GM12878 (cell line): ENCODE data around the gene USP34. TPM values are rescaled to one million over a fixed set of nuclear protein-coding genes. Genes with fewer than 3 reads are reported as not detected.

Experiments used
- BMI1 ChIP-seq: fragments of 450-650 bp; IDR thresholded peaks from 2 replicates; pipeline ENCODE4 v1.6.1; 2016; ENCODE audit warnings: mild to moderate bottlenecking, moderate library complexity, borderline replicate concordance
- CHD1 ChIP-seq: IDR thresholded peaks from 2 replicates; pipeline ENCODE4 v1.6.1; 2012; ENCODE audit warnings: low read depth, low read length, improper control_type of control experiment
- CREM ChIP-seq: IDR thresholded peaks from 2 replicates; pipeline ENCODE4 v1.6.1; 2014; ENCODE audit warnings: antibody characterized with exemption, low read depth
- EGR1 ChIP-seq, 2 experiments: IDR thresholded peaks; 1 replicate in 1 of 2; 2 replicates in 1 of 2; pipeline ENCODE4 v1.6.1; 2011 to 2012; ENCODE audit warnings: low read depth in 2 of 2, low read length in 2 of 2, borderline replicate concordance in 1 of 2, mild to moderate bottlenecking in 1 of 2, moderate library complexity in 1 of 2
- ETV6 ChIP-seq, 2 experiments: fragments of 450-650 bp in 1 of 2; IDR thresholded peaks in 1 of 2; conservative IDR thresholded peaks in 1 of 2; 2 replicates each; pipeline ENCODE4 v1.6.1; 2014; ENCODE audit warnings: antibody characterized with exemption in 1 of 2, borderline replicate concordance in 1 of 2, low read depth in 1 of 2, mild to moderate bottlenecking in 1 of 2, moderate library complexity in 1 of 2
- FOS ChIP-seq: IDR thresholded peaks from 3 replicates; pipeline ENCODE4 v1.6.1; 2011; ENCODE audit warnings: borderline replicate concordance; ENCODE audit not compliant: insufficient read length; ENCODE audit errors: extremely low read depth
- FOXM1 ChIP-seq: IDR thresholded peaks from 2 replicates; pipeline ENCODE4 v1.6.1; 2012; ENCODE audit warnings: low read depth, mild to moderate bottlenecking, inconsistent platforms, low read length, moderate library complexity
- GATAD2B ChIP-seq: fragments of 450-650 bp; conservative IDR thresholded peaks from 2 replicates; pipeline ENCODE4 v1.6.1; 2017; ENCODE audit warnings: low read depth, mild to moderate bottlenecking, moderate library complexity
- HCFC1 ChIP-seq: fragments of 150-350 bp; IDR thresholded peaks from 2 replicates; pipeline ENCODE4 v1.6.1; 2014; ENCODE audit warnings: low read length
- KDM1A ChIP-seq: fragments of 200-600 bp; sonication (generic); IDR thresholded peaks from 2 replicates; pipeline ENCODE4 v1.6.1; 2016; ENCODE audit warnings: borderline replicate concordance
- PAX8 ChIP-seq: fragments of 450-650 bp; IDR thresholded peaks from 2 replicates; pipeline ENCODE4 v1.6.1; 2017; ENCODE audit warnings: mild to moderate bottlenecking, moderate library complexity
- PML ChIP-seq: IDR thresholded peaks from 2 replicates; pipeline ENCODE4 v1.6.1; 2012; ENCODE audit warnings: low read length, inconsistent platforms
- RBBP5 ChIP-seq: fragments of 200-600 bp; sonication (generic); conservative IDR thresholded peaks from 2 replicates; pipeline ENCODE4 v1.6.1; 2016
- RELA ChIP-seq: fragments of 450-650 bp; IDR thresholded peaks from 2 replicates; pipeline ENCODE4 v1.8.0; 2014; ENCODE audit warnings: borderline replicate concordance; ENCODE audit not compliant: partially characterized antibody
- SMAD1 ChIP-seq: fragments of 450-650 bp; IDR thresholded peaks from 2 replicates; pipeline ENCODE4 v1.6.1; 2018; ENCODE audit warnings: mild to moderate bottlenecking, low read depth; ENCODE audit not compliant: partially characterized antibody
- STAT1 ChIP-seq: fragments of 450-650 bp; conservative IDR thresholded peaks from 2 replicates; pipeline ENCODE4 v1.6.1; 2014; ENCODE audit warnings: antibody characterized with exemption, mild to moderate bottlenecking
- TAF1 ChIP-seq: IDR thresholded peaks from 2 replicates; pipeline ENCODE4 v1.6.1; 2011; ENCODE audit warnings: mild to moderate bottlenecking, low read depth, low read length, borderline replicate concordance
- WRNIP1 ChIP-seq: IDR thresholded peaks from 2 replicates; pipeline ENCODE4 v1.6.1; 2011; ENCODE audit warnings: low read depth, low read length, improper control_type of control experiment, borderline replicate concordance
- ZNF274 ChIP-seq: IDR thresholded peaks from one replicate; pipeline ENCODE4 v1.8.0; 2011; ENCODE audit not compliant: insufficient read length, insufficient read depth
- polyA plus RNA-seq, 11 experiments: library from polyadenylated mRNA; depleted of rRNA in 4 of 11; unstranded in 6 of 11; stranded (reverse) in 5 of 11; fragments of >200 nt; fragmentation: Nextera tagmentation in 4 of 11; fragmentation: Illumina TruSeq in 1 of 11; extraction: Ambion mirVana in 4 of 11; extraction: Trizol in 1 of 11; gene quantifications; 1 replicate in 1 of 11; 2 replicates in 10 of 11; pipeline versions ENCODE4 v1.2.1 to v1.2.3, GENCODE V29; 2011 to 2016; ENCODE audit warnings: inconsistent platforms in 2 of 11, missing spikeins in 2 of 11, low read depth in 1 of 11
- total RNA-seq, 4 experiments: library from RNA; depleted of rRNA in 3 of 4; stranded (reverse); fragments of >200 nt in 3 of 4; fragmentation: Illumina TruSeq in 1 of 4; extraction: Trizol in 1 of 4; gene quantifications; 2 replicates each; pipeline versions ENCODE4 v1.2.1 to v1.2.3, GENCODE V29; 2013 to 2021
- TF ChIP-seq, protein P1 (sequence below): fragments of 450-650 bp; formaldehyde crosslinking; IDR thresholded peaks from 2 replicates; pipeline ENCODE4 v1.4.0; 2020; ENCODE audit warnings: mild to moderate bottlenecking, moderate library complexity
- TF ChIP-seq, protein P2 (sequence below): fragments of 450-650 bp; IDR thresholded peaks from 2 replicates; pipeline ENCODE4 v1.6.1; 2014; ENCODE audit warnings: mild to moderate bottlenecking
- TF ChIP-seq, protein P3 (sequence below): IDR thresholded peaks from 2 replicates; pipeline ENCODE4 v1.6.1; 2012; ENCODE audit warnings: low read depth, low read length, improper control_type of control experiment
- TF ChIP-seq, protein P4 (sequence below): fragments of 450-650 bp; conservative IDR thresholded peaks from 2 replicates; pipeline ENCODE4 v1.6.1; 2017; ENCODE audit warnings: mild to moderate bottlenecking, moderate library complexity

USP34 gene
- total and polyA plus RNA-seq, 10 of the 15 experiments (the other 5 are each of a cell fraction or from before 2014, with no cell fraction given), result 26.2 to 106 (median 62.1) TPM

DNA sequence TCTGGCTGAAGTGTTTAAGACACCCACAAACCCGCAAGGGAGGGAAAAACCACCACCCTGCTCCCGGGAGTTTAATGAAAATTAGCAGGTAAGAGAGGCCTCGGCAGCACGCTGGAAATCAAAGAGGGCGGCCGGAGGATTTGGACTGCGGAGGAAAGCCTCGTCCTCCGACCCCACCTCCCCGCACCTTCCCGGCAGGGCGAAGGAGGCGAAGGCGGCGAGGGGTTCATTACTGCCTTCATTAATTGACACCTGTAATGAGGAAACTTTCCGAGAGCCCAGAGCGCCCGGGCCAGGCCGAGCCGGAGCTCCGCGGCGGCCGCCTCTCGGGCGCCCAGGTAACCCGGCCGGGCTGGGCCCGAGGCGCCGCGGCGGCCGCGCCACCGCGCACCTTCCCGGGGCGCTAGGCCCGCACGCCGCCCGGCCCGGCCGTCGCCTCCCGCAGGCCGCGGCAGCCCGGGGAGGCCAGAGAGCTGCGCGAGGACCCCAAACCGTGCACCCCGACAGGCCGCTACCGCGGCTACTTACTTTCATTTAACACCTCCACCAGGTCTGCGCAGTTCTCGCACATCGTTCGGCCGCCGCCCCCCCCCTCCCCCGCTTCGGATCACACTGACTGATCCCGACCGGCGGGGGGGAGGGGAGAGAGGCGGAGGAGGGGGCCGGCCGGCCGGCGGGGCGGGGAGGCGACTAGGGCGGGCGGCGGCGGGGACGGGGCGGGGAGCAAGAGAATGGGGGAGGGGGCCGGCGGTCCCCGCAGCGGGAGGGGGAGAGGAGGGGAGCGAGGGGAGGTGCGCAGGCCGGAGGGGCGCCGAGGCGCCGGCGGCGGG, 550 bp downstream of the USP34 start (continued):
- TF ChIP-seq, protein P1, sequence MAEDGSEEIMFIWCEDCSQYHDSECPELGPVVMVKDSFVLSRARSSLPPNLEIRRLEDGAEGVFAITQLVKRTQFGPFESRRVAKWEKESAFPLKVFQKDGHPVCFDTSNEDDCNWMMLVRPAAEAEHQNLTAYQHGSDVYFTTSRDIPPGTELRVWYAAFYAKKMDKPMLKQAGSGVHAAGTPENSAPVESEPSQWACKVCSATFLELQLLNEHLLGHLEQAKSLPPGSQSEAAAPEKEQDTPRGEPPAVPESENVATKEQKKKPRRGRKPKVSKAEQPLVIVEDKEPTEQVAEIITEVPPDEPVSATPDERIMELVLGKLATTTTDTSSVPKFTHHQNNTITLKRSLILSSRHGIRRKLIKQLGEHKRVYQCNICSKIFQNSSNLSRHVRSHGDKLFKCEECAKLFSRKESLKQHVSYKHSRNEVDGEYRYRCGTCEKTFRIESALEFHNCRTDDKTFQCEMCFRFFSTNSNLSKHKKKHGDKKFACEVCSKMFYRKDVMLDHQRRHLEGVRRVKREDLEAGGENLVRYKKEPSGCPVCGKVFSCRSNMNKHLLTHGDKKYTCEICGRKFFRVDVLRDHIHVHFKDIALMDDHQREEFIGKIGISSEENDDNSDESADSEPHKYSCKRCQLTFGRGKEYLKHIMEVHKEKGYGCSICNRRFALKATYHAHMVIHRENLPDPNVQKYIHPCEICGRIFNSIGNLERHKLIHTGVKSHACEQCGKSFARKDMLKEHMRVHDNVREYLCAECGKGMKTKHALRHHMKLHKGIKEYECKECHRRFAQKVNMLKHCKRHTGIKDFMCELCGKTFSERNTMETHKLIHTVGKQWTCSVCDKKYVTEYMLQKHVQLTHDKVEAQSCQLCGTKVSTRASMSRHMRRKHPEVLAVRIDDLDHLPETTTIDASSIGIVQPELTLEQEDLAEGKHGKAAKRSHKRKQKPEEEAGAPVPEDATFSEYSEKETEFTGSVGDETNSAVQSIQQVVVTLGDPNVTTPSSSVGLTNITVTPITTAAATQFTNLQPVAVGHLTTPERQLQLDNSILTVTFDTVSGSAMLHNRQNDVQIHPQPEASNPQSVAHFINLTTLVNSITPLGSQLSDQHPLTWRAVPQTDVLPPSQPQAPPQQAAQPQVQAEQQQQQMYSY, result no peak
- TF ChIP-seq PAX8 (no peak), PML (no peak), FOXM1 (no peak), EGR1 (IDR thresholded peaks at IDR 0.05; ENCODE audit: borderline replicate concordance in 1 of 2, low read depth in 2 of 2, low read length in 2 of 2) (peak in 1 of 2 experiments; percentile 65; a peak in 1 of 3 replicates), STAT1 (no peak), FOS (no peak), GATAD2B (no peak; the same call in none of the 2 replicates), CHD1 (no peak), CREM (no peak), ZNF274 (no peak), RELA (no peak), WRNIP1 (no peak), KDM1A (no peak), RBBP5 (no peak), BMI1 (no peak), SMAD1 (no peak), ETV6 (conservative IDR thresholded peaks at IDR 0.05 in 1 of 2, IDR thresholded peaks at IDR 0.05 in 1 of 2; ENCODE audit: borderline replicate concordance in 1 of 2, low read depth in 1 of 2) (no peak), TAF1 (peak; percentile 34; the same call in 1 of the 2 replicates), HCFC1 (no peak)
- TF ChIP-seq, protein P2, sequence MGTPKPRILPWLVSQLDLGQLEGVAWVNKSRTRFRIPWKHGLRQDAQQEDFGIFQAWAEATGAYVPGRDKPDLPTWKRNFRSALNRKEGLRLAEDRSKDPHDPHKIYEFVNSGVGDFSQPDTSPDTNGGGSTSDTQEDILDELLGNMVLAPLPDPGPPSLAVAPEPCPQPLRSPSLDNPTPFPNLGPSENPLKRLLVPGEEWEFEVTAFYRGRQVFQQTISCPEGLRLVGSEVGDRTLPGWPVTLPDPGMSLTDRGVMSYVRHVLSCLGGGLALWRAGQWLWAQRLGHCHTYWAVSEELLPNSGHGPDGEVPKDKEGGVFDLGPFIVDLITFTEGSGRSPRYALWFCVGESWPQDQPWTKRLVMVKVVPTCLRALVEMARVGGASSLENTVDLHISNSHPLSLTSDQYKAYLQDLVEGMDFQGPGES, result no peak
- TF ChIP-seq, protein P3, sequence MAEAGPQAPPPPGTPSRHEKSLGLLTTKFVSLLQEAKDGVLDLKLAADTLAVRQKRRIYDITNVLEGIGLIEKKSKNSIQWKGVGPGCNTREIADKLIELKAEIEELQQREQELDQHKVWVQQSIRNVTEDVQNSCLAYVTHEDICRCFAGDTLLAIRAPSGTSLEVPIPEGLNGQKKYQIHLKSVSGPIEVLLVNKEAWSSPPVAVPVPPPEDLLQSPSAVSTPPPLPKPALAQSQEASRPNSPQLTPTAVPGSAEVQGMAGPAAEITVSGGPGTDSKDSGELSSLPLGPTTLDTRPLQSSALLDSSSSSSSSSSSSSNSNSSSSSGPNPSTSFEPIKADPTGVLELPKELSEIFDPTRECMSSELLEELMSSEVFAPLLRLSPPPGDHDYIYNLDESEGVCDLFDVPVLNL, result no peak
- TF ChIP-seq, protein P4, sequence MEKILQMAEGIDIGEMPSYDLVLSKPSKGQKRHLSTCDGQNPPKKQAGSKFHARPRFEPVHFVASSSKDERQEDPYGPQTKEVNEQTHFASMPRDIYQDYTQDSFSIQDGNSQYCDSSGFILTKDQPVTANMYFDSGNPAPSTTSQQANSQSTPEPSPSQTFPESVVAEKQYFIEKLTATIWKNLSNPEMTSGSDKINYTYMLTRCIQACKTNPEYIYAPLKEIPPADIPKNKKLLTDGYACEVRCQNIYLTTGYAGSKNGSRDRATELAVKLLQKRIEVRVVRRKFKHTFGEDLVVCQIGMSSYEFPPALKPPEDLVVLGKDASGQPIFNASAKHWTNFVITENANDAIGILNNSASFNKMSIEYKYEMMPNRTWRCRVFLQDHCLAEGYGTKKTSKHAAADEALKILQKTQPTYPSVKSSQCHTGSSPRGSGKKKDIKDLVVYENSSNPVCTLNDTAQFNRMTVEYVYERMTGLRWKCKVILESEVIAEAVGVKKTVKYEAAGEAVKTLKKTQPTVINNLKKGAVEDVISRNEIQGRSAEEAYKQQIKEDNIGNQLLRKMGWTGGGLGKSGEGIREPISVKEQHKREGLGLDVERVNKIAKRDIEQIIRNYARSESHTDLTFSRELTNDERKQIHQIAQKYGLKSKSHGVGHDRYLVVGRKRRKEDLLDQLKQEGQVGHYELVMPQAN, result 0 out of 2 replicates have a peak, but pooled peaks have one; percentile 54
